Panc1 (cell line): ENCODE data around the gene SMIM1. TPM values are rescaled to one million over a fixed set of nuclear protein-coding genes. Genes with fewer than 3 reads are reported as not detected.
A peak's percentile ranks its signal among the peaks of the same experiment; 100 is the strongest.

Experiments used
- ATAC-seq: fragments of 200-7000 bp; cut with Tn5 transposase; 2 replicates; pipeline ENCODE4 v1.9.1; 2020; ENCODE audit warnings: mild to moderate bottlenecking, moderate library complexity
- BruUV-seq: library from RNA; stranded (reverse); fragments of 400-500 nt; replicated peaks from 2 replicates; lab custom pipeline; 2021; lab: Mats Ljungman, UMichigan
- CTCF ChIA-PET: fragments of 300-600 bp; sonication (Branson Sonifier 250); formaldehyde crosslinking; loops from one replicate; lab custom pipeline; 2022; ENCODE audit warnings: antibody characterized with exemption; lab: Charles Lee
- POLR2A ChIA-PET: fragments of 300-600 bp; sonication (Branson Sonifier 250); formaldehyde crosslinking; loops from one replicate; lab custom pipeline; 2022; ENCODE audit warnings: antibody characterized with exemption; lab: Charles Lee
- DNase-seq: peaks from one replicate; pipeline ENCODE4 v3.0.0-alpha.2; 2010; ENCODE audit warnings: low read depth, low spot score
- H3K27ac ChIP-seq: 2 replicates; pipeline ENCODE4 v1.5.1; 2011; ENCODE audit warnings: mild to moderate bottlenecking, low read length, inconsistent platforms
- H3K27me3 ChIP-seq: fragments of 200-500 bp; sonication (Bioruptor generic); 2 replicates; pipeline ENCODE4 v1.6.0; 2014; ENCODE audit warnings: low read length, inconsistent platforms; ENCODE audit not compliant: control insufficient read depth, insufficient read depth
- H3K36me3 ChIP-seq: fragments of 200-500 bp; sonication (Bioruptor generic); 2 replicates; pipeline ENCODE4 v1.5.1; 2014; ENCODE audit warnings: inconsistent platforms, mild to moderate bottlenecking, low read length, moderate library complexity; ENCODE audit not compliant: control insufficient read depth, insufficient read depth
- H3K4me1 ChIP-seq: 2 replicates; pipeline ENCODE4 v1.5.1; 2011; ENCODE audit warnings: inconsistent platforms, mild to moderate bottlenecking, low read length, moderate library complexity; ENCODE audit not compliant: control insufficient read depth, insufficient read depth
- H3K4me3 ChIP-seq, 2 experiments: 2 replicates each; pipeline ENCODE4 v1.5.1; 2011 to 2012; ENCODE audit warnings: low read depth in 2 of 2, low read length in 2 of 2, mild to moderate bottlenecking in 2 of 2, inconsistent platforms in 1 of 2, moderate library complexity in 1 of 2
- H3K9me3 ChIP-seq: fragments of 200-500 bp; sonication (Bioruptor generic); 2 replicates; pipeline ENCODE4 v1.5.1; 2014; ENCODE audit warnings: low read depth, mild to moderate bottlenecking, inconsistent platforms, low read length, moderate library complexity; ENCODE audit not compliant: control insufficient read depth, insufficient read depth
- POLR2AphosphoS5 ChIP-seq: IDR thresholded peaks from 2 replicates; pipeline ENCODE4 v1.6.1; 2012; ENCODE audit warnings: mild to moderate bottlenecking, low read depth, low read length, moderate library complexity
- SIN3A ChIP-seq: IDR thresholded peaks from 2 replicates; pipeline ENCODE4 v1.6.1; 2012; ENCODE audit warnings: low read depth, mild to moderate bottlenecking, low read length, moderate library complexity, borderline replicate concordance; ENCODE audit not compliant: insufficient read depth
- TCF7L2 ChIP-seq: IDR thresholded peaks from 2 replicates; pipeline ENCODE4 v1.6.1; 2011; ENCODE audit warnings: mild to moderate bottlenecking, low read depth, low read length, inconsistent platforms
- in situ Hi-C: cut with HindIII; loops from 2 replicates; pipeline ENCODE4 v1.10.0; 2016; ENCODE audit warnings: low sequenced_read_pairs, low pct_unique_long_range_greater_than_20kb
- intact Hi-C: fragments of 100-400 bp; cut with micrococcal nuclease; formaldehyde crosslinking; loops from one replicate; pipeline ENCODE4 v1.10.0; 2022; ENCODE audit not compliant: unreplicated experiment
- total RNA-seq: library from RNA; stranded (reverse); gene quantifications from one replicate; pipeline ENCODE4 v1.2.1, GENCODE V29; 2021; ENCODE audit not compliant: unreplicated experiment
- TF ChIP-seq, protein P1 (sequence below), 2 experiments: IDR thresholded peaks; 2 replicates each; pipeline ENCODE4 v1.6.1; 2011 to 2012; ENCODE audit warnings: low read depth in 2 of 2, control low read depth in 1 of 2, low read length in 1 of 2, mild to moderate bottlenecking in 1 of 2, moderate library complexity in 1 of 2; ENCODE audit not compliant: insufficient read depth in 1 of 2
- TF ChIP-seq, protein P2 (sequence below): fragments of 450-650 bp; IDR thresholded peaks from 2 replicates; pipeline ENCODE4 v1.5.1; 2017; ENCODE audit warnings: mild to moderate bottlenecking

The SMIM1 gene
- total RNA-seq, 1 experiment from 2014 or later: 35.5 TPM

DNA sequence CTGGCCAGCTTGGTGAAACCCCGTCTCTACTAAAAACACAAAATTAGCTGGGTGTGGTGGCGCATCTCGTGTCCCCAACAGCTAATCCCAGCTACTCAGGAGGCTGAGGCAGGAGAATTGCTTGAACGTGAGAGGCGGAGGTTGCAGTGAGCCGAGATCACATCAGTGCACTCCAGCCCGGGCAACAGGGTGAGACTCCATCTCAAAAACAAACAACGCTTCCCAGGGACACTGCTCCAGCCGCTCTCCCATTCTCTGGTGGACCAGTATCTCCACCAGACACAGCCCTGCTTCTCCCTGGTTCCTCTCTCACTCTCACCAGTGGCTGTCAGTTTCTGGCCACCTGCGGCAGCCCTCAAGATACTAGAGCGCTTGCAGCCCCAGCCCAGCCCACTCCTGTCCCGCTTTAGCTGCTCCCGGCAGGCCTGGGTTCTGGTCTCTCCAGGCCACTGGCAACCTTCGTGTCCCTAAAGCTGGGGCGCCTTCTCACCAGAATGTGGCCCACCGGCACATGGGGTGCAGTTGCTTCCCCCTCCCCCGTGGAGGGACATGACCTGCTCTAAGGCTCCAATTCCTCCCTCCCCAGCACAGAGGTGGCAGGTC, 44.7 kb downstream of the SMIM1 start:
- intact Hi-C loops (no loop called here), in situ Hi-C loops (no loop called here)
- ATAC-seq (0 out of 2 replicates have a peak, but pooled peaks have one; percentile 7), DNase-seq (no peak)
- no peaks in the 10 kb centered on the region for H3K4me1 ChIP-seq
- CTCF ChIA-PET: no interaction called here
- POLR2A ChIA-PET: no interaction called here
- no peak overlapping the region for H3K27ac ChIP-seq
- H3K4me3 ChIP-seq: no peak overlapping the region
- BruUV-seq: no TSS peak
- no peaks in the 10 kb centered on the region for H3K36me3 ChIP-seq
- H3K27me3 ChIP-seq: no peaks in the 10 kb centered on the region
- TF ChIP-seq POLR2AphosphoS5 (no peak), SIN3A (no peak), TCF7L2 (no peak)
- TF ChIP-seq, protein P1, sequence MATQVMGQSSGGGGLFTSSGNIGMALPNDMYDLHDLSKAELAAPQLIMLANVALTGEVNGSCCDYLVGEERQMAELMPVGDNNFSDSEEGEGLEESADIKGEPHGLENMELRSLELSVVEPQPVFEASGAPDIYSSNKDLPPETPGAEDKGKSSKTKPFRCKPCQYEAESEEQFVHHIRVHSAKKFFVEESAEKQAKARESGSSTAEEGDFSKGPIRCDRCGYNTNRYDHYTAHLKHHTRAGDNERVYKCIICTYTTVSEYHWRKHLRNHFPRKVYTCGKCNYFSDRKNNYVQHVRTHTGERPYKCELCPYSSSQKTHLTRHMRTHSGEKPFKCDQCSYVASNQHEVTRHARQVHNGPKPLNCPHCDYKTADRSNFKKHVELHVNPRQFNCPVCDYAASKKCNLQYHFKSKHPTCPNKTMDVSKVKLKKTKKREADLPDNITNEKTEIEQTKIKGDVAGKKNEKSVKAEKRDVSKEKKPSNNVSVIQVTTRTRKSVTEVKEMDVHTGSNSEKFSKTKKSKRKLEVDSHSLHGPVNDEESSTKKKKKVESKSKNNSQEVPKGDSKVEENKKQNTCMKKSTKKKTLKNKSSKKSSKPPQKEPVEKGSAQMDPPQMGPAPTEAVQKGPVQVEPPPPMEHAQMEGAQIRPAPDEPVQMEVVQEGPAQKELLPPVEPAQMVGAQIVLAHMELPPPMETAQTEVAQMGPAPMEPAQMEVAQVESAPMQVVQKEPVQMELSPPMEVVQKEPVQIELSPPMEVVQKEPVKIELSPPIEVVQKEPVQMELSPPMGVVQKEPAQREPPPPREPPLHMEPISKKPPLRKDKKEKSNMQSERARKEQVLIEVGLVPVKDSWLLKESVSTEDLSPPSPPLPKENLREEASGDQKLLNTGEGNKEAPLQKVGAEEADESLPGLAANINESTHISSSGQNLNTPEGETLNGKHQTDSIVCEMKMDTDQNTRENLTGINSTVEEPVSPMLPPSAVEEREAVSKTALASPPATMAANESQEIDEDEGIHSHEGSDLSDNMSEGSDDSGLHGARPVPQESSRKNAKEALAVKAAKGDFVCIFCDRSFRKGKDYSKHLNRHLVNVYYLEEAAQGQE (IDR thresholded peaks at IDR 0.05; ENCODE audit: insufficient read depth in 1 of 2, low read depth in 2 of 2, low read length in 1 of 2): no peak
- TF ChIP-seq, protein P2, sequence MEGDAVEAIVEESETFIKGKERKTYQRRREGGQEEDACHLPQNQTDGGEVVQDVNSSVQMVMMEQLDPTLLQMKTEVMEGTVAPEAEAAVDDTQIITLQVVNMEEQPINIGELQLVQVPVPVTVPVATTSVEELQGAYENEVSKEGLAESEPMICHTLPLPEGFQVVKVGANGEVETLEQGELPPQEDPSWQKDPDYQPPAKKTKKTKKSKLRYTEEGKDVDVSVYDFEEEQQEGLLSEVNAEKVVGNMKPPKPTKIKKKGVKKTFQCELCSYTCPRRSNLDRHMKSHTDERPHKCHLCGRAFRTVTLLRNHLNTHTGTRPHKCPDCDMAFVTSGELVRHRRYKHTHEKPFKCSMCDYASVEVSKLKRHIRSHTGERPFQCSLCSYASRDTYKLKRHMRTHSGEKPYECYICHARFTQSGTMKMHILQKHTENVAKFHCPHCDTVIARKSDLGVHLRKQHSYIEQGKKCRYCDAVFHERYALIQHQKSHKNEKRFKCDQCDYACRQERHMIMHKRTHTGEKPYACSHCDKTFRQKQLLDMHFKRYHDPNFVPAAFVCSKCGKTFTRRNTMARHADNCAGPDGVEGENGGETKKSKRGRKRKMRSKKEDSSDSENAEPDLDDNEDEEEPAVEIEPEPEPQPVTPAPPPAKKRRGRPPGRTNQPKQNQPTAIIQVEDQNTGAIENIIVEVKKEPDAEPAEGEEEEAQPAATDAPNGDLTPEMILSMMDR: no peak
- H3K9me3 ChIP-seq: no peaks in the 10 kb centered on the region

DNA sequence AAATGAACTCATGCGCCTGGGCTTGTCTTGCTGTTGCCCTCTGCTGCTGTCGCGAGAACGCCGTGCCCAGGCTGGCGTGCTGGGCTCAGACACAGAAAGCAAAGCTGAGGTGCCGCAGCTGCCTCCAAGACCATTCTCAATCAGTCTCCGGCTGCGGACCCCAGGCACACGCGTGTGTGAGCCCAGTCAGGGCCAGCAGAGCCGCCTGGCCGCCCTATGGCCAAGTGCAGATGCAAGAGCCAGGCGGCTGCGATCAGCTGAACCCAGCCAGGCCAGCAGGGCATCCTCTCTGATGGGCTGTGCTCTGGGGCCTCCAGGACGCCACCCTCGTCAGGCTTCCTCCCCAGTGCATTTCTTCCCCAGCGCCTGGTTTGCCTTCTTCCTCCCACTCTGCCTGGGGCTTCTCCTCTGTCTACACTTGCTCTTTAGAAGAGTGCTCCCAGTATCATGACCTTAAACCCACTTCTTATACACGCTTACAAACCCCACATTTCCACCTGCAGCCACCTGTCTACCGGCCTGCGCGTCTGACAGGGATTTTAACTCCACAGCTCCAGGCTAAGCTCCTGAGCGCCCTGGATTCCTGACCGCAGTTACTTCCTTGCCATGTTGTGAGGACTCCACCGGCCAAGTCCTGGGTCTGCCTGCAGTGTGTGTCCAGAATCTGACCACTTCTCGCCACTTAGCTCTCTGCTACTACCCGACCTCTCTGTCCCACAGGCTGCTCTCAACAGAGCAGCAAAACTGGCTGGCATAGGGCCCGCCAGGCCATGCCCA, 45.5 kb downstream of the SMIM1 start:
- Histone ChIP-seq H3K4me1 (no peaks in the 10 kb centered on the region), H3K27me3 (no peaks in the 10 kb centered on the region), H3K36me3 (no peaks in the 10 kb centered on the region), H3K9me3 (no peaks in the 10 kb centered on the region), H3K4me3 (no peak overlapping the region), H3K27ac (no peak overlapping the region)
- intact Hi-C loops: no loop called here
- TF ChIP-seq POLR2AphosphoS5: no peak
- TF ChIP-seq SIN3A: no peak
- TF ChIP-seq TCF7L2: no peak
- TF ChIP-seq, protein P1 (IDR thresholded peaks at IDR 0.05; ENCODE audit: insufficient read depth in 1 of 2, low read depth in 2 of 2, low read length in 1 of 2): no peak
- TF ChIP-seq, protein P2: no peak
- DNase-seq (no peak), ATAC-seq (peak; percentile 10; the same call in 1 of the 2 replicates)
- no TSS peak for BruUV-seq
- POLR2A ChIA-PET: no interaction called here
- CTCF ChIA-PET: no interaction called here
- in situ Hi-C loops: no loop called here
